ENCODE measurements around the gene TNNC2. TPM values are rescaled to one million over a fixed set of nuclear protein-coding genes. Genes with fewer than 3 reads are reported as not detected.

TNNC2 gene
- total RNA-seq, 2 experiments from 2014 or later, result not detected

GRCh38 chr20:45843506-45843905 is 16.4 kb upstream of the TNNC2 start:
- DNase-seq (no peak), ATAC-seq (no peak)
- no peak for TF ChIP-seq CTCF (IDR thresholded peaks at IDR 0.05)
- Mint-ChIP-seq H3K27ac (no peak overlapping the region), H3K4me1 (ENCODE audit: low read depth) (no peaks in the 10 kb centered on the region), H3K9me3 (no peaks in the 10 kb centered on the region), H3K27me3 (no peaks in the 10 kb centered on the region), H3K4me3 (no peak overlapping the region), H3K36me3 (ENCODE audit: low read depth) (peaks cover 9% of the 10 kb centered on the region)
- intact Hi-C loops (cut with micrococcal nuclease), result no loop called here
- ChIA-PET POLR2A (interaction anchor here (1.0 kb wide), 1 partner anchor 31 kb away, joined by 3 read pairs; the partner anchor contains the start of gene UBE2C), CTCF (no interaction called here)

- peaks cover 9% of the 10 kb centered on the region for H3K36me3 Mint-ChIP-seq (ENCODE audit: low read depth)
- no peaks in the 10 kb centered on the region for H3K9me3 Mint-ChIP-seq
- H3K4me1 Mint-ChIP-seq (ENCODE audit: low read depth), result no peaks in the 10 kb centered on the region
- DNase-seq (no peak), ATAC-seq (no peak)
- ChIA-PET POLR2A (interaction anchor here (0.9 to 1.3 kb wide), 3 partner anchors 16 to 26 kb away, joined by 3 to 5 read pairs (median 3); partner anchors contain the start of genes ACOT8 and ZSWIM3), CTCF (interaction anchor here (2.1 kb wide), 1 partner anchor 18 kb away, joined by 9 read pairs; no protein-coding TSS in a partner anchor)
- H3K27me3 Mint-ChIP-seq, result no peaks in the 10 kb centered on the region
- H3K4me3 Mint-ChIP-seq, result no peak overlapping the region
- no peak overlapping the region for H3K27ac Mint-ChIP-seq
- no peak for TF ChIP-seq CTCF (IDR thresholded peaks at IDR 0.05)
- intact Hi-C loops (cut with micrococcal nuclease), result no loop called here
Measured at GRCh38 chr20:45842169-45842812, 15.2 kb upstream of the TNNC2 start.

- Mint-ChIP-seq H3K4me3 (no peak overlapping the region), H3K9me3 (no peaks in the 10 kb centered on the region), H3K27ac (no peak overlapping the region), H3K36me3 (ENCODE audit: low read depth) (peaks cover 8% of the 10 kb centered on the region), H3K4me1 (ENCODE audit: low read depth) (no peaks in the 10 kb centered on the region), H3K27me3 (no peaks in the 10 kb centered on the region)
- DNase-seq (no peak), ATAC-seq (no peak)
- intact Hi-C loops (cut with micrococcal nuclease), result no loop called here
- ChIA-PET CTCF (interaction anchor here (0.6 to 2.1 kb wide), 2 partner anchors 17 to 29 kb away, joined by 3 to 9 read pairs; no protein-coding TSS in a partner anchor), POLR2A (interaction anchor here (0.6 to 1.3 kb wide), 4 partner anchors 16 to 28 kb away, joined by 3 to 5 read pairs (median 3); partner anchors contain the start of genes ACOT8 and ZSWIM3)
- TF ChIP-seq CTCF (IDR thresholded peaks at IDR 0.05), result no peak
Measured at GRCh38 chr20:45841407-45842129, 14.5 kb upstream of the TNNC2 start.

GRCh38 chr20:45840700-45841198 is 13.6 kb upstream of the TNNC2 start:
- intact Hi-C loops (cut with micrococcal nuclease), result no loop called here
- ChIA-PET POLR2A (interaction anchor here (1.3 kb wide), 1 partner anchor 17 kb away, joined by 5 read pairs; no protein-coding TSS in a partner anchor), CTCF (interaction anchor here (2.1 kb wide), 1 partner anchor 16 kb away, joined by 9 read pairs; no protein-coding TSS in a partner anchor)
- H3K4me3 Mint-ChIP-seq, result no peak overlapping the region
- no peaks in the 10 kb centered on the region for H3K9me3 Mint-ChIP-seq
- no peaks in the 10 kb centered on the region for H3K27me3 Mint-ChIP-seq
- H3K4me1 Mint-ChIP-seq (ENCODE audit: low read depth), result no peaks in the 10 kb centered on the region
- ATAC-seq (no peak), DNase-seq (no peak)
- H3K36me3 Mint-ChIP-seq (ENCODE audit: low read depth), result peaks cover 4% of the 10 kb centered on the region
- no peak overlapping the region for H3K27ac Mint-ChIP-seq
- no peak for TF ChIP-seq CTCF (IDR thresholded peaks at IDR 0.05)
